Neural cell (in vitro differentiated cells): ENCODE data around the gene SMIM11.
"Not testable (repeated sequence)": the region's sequence is repeated elsewhere in the genome, so short reads cannot be mapped to it uniquely, and the experiment has no call there.

Source experiments
- EP300 ChIP-seq: fragments of 450-650 bp; conservative IDR thresholded peaks from 2 replicates; pipeline ENCODE4 v1.6.1; 2014; ENCODE audit warnings: antibody characterized with exemption, mild to moderate bottlenecking, moderate library complexity; ENCODE audit not compliant: poor library complexity, severe bottlenecking
- POLR2AphosphoS5 ChIP-seq: IDR thresholded peaks from 2 replicates; pipeline ENCODE4 v1.6.1; 2012
- RAD21 ChIP-seq: fragments of 450-650 bp; conservative IDR thresholded peaks from 2 replicates; pipeline ENCODE4 v1.6.1; 2014; ENCODE audit warnings: antibody characterized with exemption, mild to moderate bottlenecking, moderate library complexity

GRCh38 chr21:34374940-34375618 lies at the start of gene SMIM11:
- TF ChIP-seq POLR2AphosphoS5, EP300, RAD21: not testable (repeated sequence)
